OCI-LY1 (cell line): Measurements from ENCODE around the gene DUT.

Experiments
- H2AFZ ChIP-seq: fragments of 200-600 bp; sonication (generic), shearing (Covaris generic); 2 replicates; pipeline ENCODE4 v1.6.0; 2014; ENCODE audit warnings: antibody characterized with exemption, mild to moderate bottlenecking, low read length
- H3F3A ChIP-seq: fragments of 200-600 bp; sonication (generic), shearing (Covaris generic); 2 replicates; pipeline ENCODE4 v1.6.0; 2014; ENCODE audit warnings: mild to moderate bottlenecking, antibody characterized with exemption, low read length, moderate library complexity; ENCODE audit not compliant: insufficient read depth
- H3K27ac ChIP-seq: fragments of 200-600 bp; sonication (generic); 2 replicates; pipeline ENCODE4 v1.5.1; 2014; ENCODE audit warnings: low read length, mixed run types, mild to moderate bottlenecking, low read depth; ENCODE audit not compliant: poor library complexity, severe bottlenecking
- H3K27me3 ChIP-seq: fragments of 200-600 bp; sonication (generic); 2 replicates; pipeline ENCODE4 v1.6.0; 2014; ENCODE audit warnings: antibody characterized with exemption, mild to moderate bottlenecking, low read length, moderate library complexity; ENCODE audit not compliant: insufficient read depth
- H3K36me3 ChIP-seq: fragments of 200-600 bp; sonication (generic); 2 replicates; pipeline ENCODE4 v1.6.1; 2014; ENCODE audit warnings: mild to moderate bottlenecking, antibody characterized with exemption, low read length, moderate library complexity, mixed read lengths; ENCODE audit not compliant: insufficient read depth
- H3K4me1 ChIP-seq: fragments of 200-600 bp; sonication (generic); 2 replicates; pipeline ENCODE4 v1.5.1; 2014; ENCODE audit warnings: mild to moderate bottlenecking, low read length, moderate library complexity; ENCODE audit not compliant: insufficient read depth, severe bottlenecking
- H3K4me2 ChIP-seq: fragments of 200-600 bp; sonication (generic), shearing (Covaris generic); 2 replicates; pipeline ENCODE4 v1.6.1; 2014; ENCODE audit warnings: low read length
- H3K4me3 ChIP-seq: fragments of 200-600 bp; sonication (generic); 2 replicates; pipeline ENCODE4 v1.5.1; 2014; ENCODE audit warnings: low read length, low read depth, mild to moderate bottlenecking, mixed read lengths; ENCODE audit not compliant: poor library complexity, severe bottlenecking
- H3K79me2 ChIP-seq: fragments of 200-600 bp; shearing (Covaris generic); 2 replicates; pipeline ENCODE4 v1.6.1; 2016; ENCODE audit warnings: mixed run types, low read length, mixed read lengths; ENCODE audit not compliant: insufficient read depth
- H3K9ac ChIP-seq: fragments of 200-600 bp; sonication (generic), shearing (Covaris generic); 2 replicates; pipeline ENCODE4 v1.6.1; 2014; ENCODE audit warnings: mild to moderate bottlenecking, low read length, mixed read lengths
- H3K9me2 ChIP-seq: fragments of 200-600 bp; sonication (generic), shearing (Covaris generic); 2 replicates; pipeline ENCODE4 v1.6.1; 2014; ENCODE audit warnings: low read depth, mild to moderate bottlenecking, low read length, mixed read lengths
- H3K9me3 ChIP-seq: fragments of 200-600 bp; shearing (Covaris generic); 2 replicates; pipeline ENCODE4 v1.6.1; 2014; ENCODE audit warnings: low read length, mixed read lengths
- H4K20me1 ChIP-seq: fragments of 200-600 bp; sonication (generic), shearing (Covaris generic); 2 replicates; pipeline ENCODE4 v1.6.0; 2016; ENCODE audit warnings: mild to moderate bottlenecking, low read length; ENCODE audit not compliant: insufficient read depth
- EZH2 ChIP-seq: fragments of 200-600 bp; sonication (generic), shearing (Covaris generic); IDR thresholded peaks from 2 replicates; pipeline ENCODE4 v1.8.0; 2017; ENCODE audit warnings: borderline replicate concordance, mixed run types, mild to moderate bottlenecking, antibody characterized with exemption, low read length, moderate library complexity, mixed read lengths
- TF ChIP-seq, protein P1 (sequence below): fragments of 200-600 bp; sonication (generic), shearing (Covaris generic); IDR thresholded peaks from 2 replicates; pipeline ENCODE4 v1.5.1; 2017; ENCODE audit warnings: mild to moderate bottlenecking, antibody characterized with exemption, low read length, moderate library complexity, mixed read lengths

DUT gene

GRCh38 chr15:48381861-48382260 lies 50.6 kb downstream of the DUT start:
- no peaks in the 10 kb centered on the region for H4K20me1 ChIP-seq
- no peaks in the 10 kb centered on the region for H3K36me3 ChIP-seq
- H3F3A ChIP-seq: no peaks in the 10 kb centered on the region
- TF ChIP-seq, protein P1, sequence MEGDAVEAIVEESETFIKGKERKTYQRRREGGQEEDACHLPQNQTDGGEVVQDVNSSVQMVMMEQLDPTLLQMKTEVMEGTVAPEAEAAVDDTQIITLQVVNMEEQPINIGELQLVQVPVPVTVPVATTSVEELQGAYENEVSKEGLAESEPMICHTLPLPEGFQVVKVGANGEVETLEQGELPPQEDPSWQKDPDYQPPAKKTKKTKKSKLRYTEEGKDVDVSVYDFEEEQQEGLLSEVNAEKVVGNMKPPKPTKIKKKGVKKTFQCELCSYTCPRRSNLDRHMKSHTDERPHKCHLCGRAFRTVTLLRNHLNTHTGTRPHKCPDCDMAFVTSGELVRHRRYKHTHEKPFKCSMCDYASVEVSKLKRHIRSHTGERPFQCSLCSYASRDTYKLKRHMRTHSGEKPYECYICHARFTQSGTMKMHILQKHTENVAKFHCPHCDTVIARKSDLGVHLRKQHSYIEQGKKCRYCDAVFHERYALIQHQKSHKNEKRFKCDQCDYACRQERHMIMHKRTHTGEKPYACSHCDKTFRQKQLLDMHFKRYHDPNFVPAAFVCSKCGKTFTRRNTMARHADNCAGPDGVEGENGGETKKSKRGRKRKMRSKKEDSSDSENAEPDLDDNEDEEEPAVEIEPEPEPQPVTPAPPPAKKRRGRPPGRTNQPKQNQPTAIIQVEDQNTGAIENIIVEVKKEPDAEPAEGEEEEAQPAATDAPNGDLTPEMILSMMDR: no peak
- no peak for TF ChIP-seq EZH2
- H3K9me3 ChIP-seq: no peaks in the 10 kb centered on the region
- H3K4me2 ChIP-seq: no peak overlapping the region
- no peaks in the 10 kb centered on the region for H3K4me1 ChIP-seq
- H3K4me3 ChIP-seq: no peak overlapping the region
- H2AFZ ChIP-seq: no peak overlapping the region
- 0 out of 2 replicates have a peak, but pooled peaks cover 2% of the 10 kb centered on the region for H3K9me2 ChIP-seq
- no peak overlapping the region for H3K27ac ChIP-seq
- H3K9ac ChIP-seq: no peak overlapping the region
- no peaks in the 10 kb centered on the region for H3K79me2 ChIP-seq
- H3K27me3 ChIP-seq: no peaks in the 10 kb centered on the region

- no peaks in the 10 kb centered on the region for H3F3A ChIP-seq
- H3K27me3 ChIP-seq: no peaks in the 10 kb centered on the region
- H3K4me2 ChIP-seq: no peak overlapping the region
- no peaks in the 10 kb centered on the region for H3K36me3 ChIP-seq
- H3K4me1 ChIP-seq: no peaks in the 10 kb centered on the region
- TF ChIP-seq, protein P1: no peak
- TF ChIP-seq EZH2: no peak
- H4K20me1 ChIP-seq: no peaks in the 10 kb centered on the region
- H3K4me3 ChIP-seq: no peak overlapping the region
- no peak overlapping the region for H3K27ac ChIP-seq
- no peak overlapping the region for H2AFZ ChIP-seq
- H3K9ac ChIP-seq: no peak overlapping the region
- no peaks in the 10 kb centered on the region for H3K79me2 ChIP-seq
- 0 out of 2 replicates have a peak, but pooled peaks cover 2% of the 10 kb centered on the region for H3K9me2 ChIP-seq
- H3K9me3 ChIP-seq: no peaks in the 10 kb centered on the region
Measured at GRCh38 chr15:48383031-48383430, 51.8 kb downstream of the DUT start.

GRCh38 chr15:48384616-48385015 lies 53.4 kb downstream of the DUT start:
- Histone ChIP-seq H3K27me3 (no peaks in the 10 kb centered on the region), H3K36me3 (no peaks in the 10 kb centered on the region)

More at GRCh38 chr15:48384616-48385015, 53.4 kb downstream of the DUT start:
- no peaks in the 10 kb centered on the region for H3K9me3 ChIP-seq
- no peaks in the 10 kb centered on the region for H3K79me2 ChIP-seq
- H3K4me2 ChIP-seq: no peak overlapping the region
- no peak overlapping the region for H3K4me3 ChIP-seq
- H3K27ac ChIP-seq: no peak overlapping the region
- no peaks in the 10 kb centered on the region for H4K20me1 ChIP-seq
- TF ChIP-seq, protein P1: no peak
- TF ChIP-seq EZH2: no peak
- H2AFZ ChIP-seq: no peak overlapping the region
- 0 out of 2 replicates have a peak, but pooled peaks cover 2% of the 10 kb centered on the region for H3K9me2 ChIP-seq
- H3K4me1 ChIP-seq: no peaks in the 10 kb centered on the region
- H3K9ac ChIP-seq: no peak overlapping the region
- H3F3A ChIP-seq: no peaks in the 10 kb centered on the region
